GM18508 (cell line): ENCODE measurements around the gene TSKU.

Experiments used
- ATAC-seq: cut with Tn5 transposase; IDR thresholded peaks from one replicate; pipeline ENCODE4 v1.9.1; 2021; ENCODE audit warnings: moderate number of reproducible peaks; ENCODE audit not compliant: insufficient read depth, unreplicated experiment

The TSKU gene

GRCh38 chr11:76768909-76769560 is 14.1 kb upstream of the TSKU start:
- no peak for ATAC-seq

DNA sequence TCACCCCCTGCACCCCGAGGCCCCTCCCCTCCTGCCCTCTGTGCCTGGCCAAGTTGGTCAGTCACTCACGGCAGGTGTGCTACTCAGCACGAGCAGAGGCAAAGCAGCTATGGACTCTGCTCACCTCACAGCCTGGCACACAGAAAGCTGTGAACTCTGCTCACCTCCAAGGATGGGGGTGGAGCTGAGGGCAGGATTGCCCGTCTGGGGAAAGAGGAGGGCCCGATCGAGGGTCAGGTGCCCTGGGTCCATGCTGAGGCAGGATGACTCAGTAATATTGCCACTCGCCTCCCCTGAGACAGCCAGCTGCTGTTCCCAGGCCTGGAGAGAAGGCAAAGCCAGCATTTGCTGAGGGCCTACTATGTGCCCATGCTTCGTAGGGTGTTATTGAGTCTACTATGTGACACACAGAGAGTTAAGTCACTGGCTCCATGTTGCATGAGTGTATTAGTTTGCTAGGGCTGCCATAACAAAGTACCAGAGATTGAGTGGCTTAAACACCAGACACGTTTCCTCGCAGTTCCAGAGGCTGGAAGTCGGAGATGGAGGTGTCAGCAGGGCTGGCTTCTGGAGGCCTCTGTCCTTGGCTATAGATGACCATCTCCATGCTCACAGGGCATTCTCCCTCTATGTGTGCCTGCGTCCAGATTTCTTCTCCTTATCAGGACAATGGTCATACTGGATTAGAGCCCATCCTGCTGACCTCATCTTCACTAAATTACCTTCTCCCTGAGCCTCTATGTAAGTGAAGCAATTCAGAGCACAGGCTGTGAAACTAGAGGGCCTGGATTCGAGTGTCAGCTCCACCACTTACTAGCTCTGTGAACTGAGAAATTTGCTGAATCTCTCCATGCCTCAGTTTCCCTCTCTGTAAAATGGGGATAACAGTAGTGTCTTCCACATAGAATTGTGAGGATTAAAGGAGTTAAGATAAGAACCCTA is 13.2 kb upstream of the TSKU start:
- no peak for ATAC-seq

- ATAC-seq, result no peak
Observed at GRCh38 chr11:76770642-76771445, 12.3 kb upstream of the TSKU start.

DNA sequence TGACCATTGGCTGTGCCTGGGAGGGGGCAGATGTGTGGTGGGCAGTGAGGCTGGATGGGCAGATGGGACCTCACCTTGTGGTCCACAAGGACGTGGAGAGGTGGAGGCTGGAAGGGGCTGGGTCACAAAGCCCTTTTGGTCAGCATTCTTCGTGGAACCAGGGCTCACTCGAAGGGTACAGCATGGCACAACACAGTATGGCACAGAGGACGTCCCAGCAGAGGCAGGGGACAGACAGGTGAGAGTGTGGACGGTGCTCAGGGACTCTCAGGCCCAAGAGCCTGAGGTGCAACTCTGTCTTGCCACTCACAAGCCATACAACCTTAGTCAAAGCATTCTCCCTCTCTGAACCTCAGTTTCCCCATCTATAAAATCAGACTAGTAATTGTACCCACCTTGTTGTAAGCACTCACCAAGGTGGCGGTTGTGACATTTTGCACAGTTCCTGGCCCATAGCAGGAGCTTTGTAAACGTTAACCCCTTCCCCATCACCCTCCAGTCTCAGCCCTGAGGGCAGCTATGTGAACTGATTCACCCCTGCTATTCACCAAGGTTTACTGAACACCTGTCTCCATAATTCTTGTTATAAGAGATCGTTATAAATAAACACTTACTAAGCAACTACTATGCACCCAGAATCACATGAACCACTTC is 11.6 kb upstream of the TSKU start:
- no peak for ATAC-seq

DNA sequence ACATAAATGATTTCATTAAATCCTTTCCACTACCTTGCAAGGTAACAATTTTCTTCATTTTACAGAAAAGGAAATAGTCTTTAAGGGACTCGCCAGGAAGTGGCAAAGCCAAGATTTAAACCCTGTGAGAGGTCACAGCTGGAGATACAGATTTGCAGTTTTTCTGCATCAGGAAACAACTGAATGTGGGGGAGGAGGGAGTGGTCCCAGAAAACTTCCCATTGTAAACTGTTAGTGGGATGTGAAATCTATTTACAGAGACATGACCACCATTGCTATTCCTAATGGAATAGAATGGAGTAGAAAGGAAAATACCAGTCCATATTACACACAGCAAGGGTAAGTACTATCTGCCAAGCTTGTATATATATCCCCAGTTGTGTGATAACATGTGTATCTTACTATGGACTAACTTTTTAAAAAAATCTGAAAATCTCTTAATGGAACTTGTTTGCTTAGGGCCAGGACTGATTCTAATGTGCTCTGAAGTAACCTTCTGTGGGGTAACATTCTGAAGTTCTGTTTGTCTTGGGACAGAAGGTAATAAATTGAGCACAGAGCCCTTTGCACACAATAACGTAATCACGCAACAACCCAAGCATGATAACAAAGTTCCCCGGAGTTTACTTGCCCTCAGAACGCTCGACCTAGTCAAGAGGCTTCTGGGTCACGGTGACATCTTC is 10.9 kb upstream of the TSKU start:
- ATAC-seq, result no peak

DNA sequence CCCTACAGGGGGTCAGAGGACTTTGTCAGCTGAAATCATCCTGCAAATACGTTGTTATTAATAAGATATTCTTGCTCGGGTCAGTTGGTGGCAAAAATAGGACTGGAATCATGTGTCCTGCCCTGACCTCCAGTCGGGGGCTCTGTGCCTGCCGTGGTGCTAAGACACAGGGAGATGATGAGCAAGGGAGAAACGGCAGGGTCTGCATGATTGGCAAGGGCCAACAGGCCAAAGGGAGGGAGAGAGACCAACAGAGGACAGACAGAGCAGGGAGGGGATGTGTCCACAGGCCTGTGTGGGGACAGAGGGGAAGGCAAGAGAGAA is 10.4 kb upstream of the TSKU start:
- ATAC-seq, result no peak

- ATAC-seq, result no peak
Observed at GRCh38 chr11:76773921-76774361, 9.2 kb upstream of the TSKU start.

DNA sequence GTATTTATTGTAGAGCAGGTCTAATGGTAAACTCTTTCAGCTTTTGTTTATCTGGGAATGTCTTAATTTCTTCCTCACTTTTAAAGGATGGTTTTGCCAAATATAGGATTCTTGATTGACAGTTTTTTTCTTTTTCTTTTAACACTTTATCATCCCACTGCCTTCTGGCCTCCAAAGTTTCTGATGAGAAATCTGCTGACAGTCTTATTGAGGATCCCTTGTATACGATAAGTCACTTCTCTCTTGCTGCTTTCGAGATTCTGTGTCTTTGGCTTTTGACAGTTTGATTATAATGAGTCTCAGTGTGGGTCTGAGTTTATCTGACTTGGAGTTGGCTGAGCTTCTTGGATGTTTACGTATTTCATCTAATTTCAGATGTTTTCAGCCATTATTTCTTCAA is 6.7 kb upstream of the TSKU start:
- ATAC-seq, result no peak

DNA sequence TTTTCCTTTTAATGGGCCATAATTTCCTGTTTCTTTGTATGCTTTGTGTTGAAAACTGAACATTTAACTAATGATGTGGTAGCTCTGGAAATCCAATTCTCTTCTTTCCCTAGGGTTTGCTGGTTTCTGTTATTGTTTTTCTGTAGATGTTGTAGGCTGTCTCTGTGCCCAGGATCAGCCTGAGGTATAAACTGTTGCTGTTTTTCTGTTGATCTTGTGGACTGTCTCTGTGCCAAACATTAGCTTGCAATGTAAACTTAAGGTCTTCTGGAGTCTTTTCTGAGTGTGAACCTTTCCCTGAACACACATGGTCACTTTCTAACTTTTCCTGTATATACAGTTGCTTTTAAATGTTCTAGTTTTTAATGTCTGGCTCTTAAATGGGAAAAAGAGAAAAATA is 5.9 kb upstream of the TSKU start:
- no peak for ATAC-seq

GRCh38 chr11:76777876-76778275 is 5.3 kb upstream of the TSKU start:
- ATAC-seq, result no peak

GRCh38 chr11:76778874-76779273 is 4.3 kb upstream of the TSKU start:
- no peak for ATAC-seq

DNA sequence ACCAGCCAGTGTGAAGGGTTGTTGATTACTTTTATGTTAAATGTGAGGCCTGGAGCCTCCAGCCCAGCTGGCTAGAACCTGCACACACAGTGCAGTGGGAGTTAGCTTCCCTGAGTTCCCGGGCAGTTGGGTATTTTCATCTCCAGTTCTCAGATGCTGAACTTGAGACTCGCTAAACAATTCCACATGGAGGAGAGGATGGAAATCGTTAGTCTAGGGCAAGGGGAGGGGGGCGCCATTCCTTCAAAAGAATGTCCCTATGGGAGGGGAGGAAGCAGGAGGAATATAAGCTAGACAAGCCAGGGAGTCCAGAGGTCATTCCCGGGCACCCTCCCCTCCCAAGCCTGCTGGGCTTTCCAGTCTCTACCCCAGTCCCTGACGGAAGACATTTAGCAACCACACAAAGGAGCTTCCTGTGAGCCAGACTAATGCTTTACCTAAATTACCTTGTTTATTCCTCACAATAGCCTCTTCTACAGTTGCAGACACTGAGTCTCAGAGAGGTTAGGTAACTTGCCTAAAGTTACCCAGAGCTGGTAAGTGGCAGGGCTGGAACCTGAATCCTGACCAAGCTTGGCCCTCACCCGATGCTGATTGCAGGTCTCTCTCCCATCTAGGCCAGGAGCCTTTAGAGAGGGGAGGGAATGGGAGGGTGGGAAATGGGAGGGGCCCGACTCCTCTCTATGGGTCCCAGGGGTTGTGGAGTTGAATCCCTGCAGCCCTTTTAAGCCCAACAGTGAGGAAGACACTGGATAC is 1.9 kb upstream of the TSKU start:
- no peak for ATAC-seq

- ATAC-seq, result no peak
Observed at GRCh38 chr11:76781807-76782530, 1.2 kb upstream of the TSKU start.

DNA sequence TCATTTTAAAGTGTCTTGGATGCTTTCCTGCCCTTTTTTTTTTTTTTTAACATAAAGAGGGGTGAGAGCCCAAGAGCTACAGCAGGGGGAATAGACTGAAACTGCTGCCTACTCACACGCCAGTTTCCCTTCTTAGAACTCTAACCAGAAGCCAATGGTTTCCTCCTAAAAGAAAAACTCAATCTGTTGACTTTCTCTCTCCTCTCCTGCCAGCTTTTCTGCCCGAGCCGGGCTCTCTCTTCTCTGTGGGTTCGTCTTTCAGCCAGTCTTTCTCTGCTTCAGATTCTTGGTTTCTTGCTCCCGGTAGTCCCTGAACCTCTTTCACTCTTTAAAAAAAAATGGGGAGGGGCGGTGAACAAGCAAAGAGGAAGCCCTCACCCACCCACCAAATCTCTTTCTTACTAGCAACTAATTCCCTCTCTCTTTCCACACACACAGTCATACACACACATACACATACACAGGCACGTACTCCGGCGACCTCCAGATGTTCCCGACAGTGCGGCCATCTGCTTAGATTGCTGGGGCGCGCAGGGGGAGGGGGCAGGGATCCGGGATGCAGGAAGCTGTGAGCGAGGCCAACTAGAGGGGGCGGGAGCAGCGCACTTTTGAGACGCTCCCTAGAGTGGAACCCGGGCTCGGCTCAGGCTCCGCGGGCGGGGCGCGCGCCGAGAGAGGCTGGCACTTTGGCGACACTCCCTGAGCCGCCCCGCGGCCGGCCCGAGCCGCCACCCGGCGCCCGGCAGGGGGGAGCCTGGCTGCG is 444 bp upstream of the TSKU start:
- no peak for ATAC-seq

DNA sequence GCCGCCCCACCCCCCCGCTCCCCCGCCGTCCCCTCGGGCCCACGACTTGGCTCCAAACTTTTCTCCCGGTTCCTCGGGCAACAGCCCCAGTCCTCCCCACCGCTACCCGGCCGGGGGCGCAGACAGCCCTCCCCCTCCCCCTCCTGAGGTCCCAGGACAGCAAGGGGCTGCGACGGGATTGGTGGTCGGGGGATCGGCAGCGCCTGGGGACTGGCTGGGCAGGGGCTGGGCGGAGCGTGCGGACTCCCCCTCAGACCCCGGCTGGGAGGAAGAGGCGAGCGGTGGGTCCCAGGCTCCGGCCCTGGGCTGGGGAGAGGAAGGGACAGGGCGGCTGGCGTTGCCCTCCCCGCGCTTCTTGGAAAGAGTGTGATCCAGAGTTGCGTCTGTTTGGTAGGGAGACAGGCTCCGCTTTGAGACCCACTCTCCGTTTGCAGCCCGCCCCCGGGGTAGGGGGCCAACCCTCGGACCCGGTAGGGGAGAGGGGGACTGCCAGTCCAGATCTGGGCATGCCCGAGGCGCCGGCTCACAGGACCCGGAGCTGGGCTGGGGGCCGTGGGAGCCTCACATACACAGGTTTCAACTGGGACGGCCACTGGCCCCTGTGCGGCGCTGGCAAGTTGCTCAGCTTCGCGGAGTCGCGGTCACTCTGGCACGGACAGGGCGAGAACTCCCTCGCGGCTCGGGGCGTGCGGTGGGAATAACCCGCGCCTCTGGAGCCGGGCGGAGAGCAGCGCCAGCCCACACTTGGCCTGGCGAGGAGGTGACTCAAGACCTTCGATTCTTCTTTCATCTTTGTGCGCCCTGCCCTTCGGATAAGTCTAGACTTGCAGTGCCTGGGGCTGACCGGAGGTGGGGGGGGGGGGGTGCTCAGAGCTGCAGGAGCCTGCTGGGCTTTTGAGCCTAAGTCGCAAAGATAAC is 999 bp downstream of the TSKU start:
- no peak for ATAC-seq

- no peak for ATAC-seq
Observed at GRCh38 chr11:76785513-76785912, 2.4 kb downstream of the TSKU start.

DNA sequence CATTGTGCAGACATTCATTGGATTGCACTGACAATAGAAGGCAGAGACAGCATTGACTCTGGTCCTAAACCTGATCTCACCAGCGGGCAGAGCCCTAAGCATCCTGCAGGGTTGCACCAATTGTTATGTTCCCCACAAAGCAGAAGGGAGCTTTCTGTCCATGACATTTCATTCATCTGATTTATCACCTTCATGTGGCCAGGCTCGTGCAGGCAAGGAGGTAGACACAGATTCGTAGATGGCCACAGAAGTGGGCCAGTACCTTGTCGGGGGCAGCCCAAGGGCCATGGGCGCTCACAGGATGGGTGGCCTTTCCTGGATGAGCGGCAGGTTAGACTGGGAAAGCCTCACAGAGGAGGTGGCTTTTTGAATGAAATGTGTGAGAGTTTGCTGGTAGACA is 2.9 kb downstream of the TSKU start:
- no peak for ATAC-seq
